HL-60 (cell line): Measurements from ENCODE around the gene CDC42EP4.

Experiments used
- DNase-seq, 2 experiments: peaks; one replicate each; pipeline ENCODE4 v3.0.0-alpha.2; 2010 to 2020; ENCODE audit warnings: low read depth in 1 of 2, low spot score in 1 of 2
- H3K27ac ChIP-seq: fragments of 250-450 bp; sonication (Bioruptor Pico); replicated peaks from 2 replicates; pipeline ENCODE4 v1.5.1; 2020; ENCODE audit warnings: mild to moderate bottlenecking, moderate library complexity
- H3K27me3 ChIP-seq: fragments of 250-450 bp; sonication (Bioruptor Pico); 2 replicates; pipeline ENCODE4 v1.5.1; 2021; ENCODE audit warnings: mild to moderate bottlenecking, moderate library complexity; ENCODE audit not compliant: insufficient read depth, poor library complexity, severe bottlenecking
- H3K4me3 ChIP-seq: replicated peaks from 2 replicates; pipeline ENCODE4 v1.5.1; 2011; ENCODE audit warnings: mild to moderate bottlenecking, control low read depth, low read length; ENCODE audit not compliant: insufficient read depth
- CTCF ChIP-seq: IDR thresholded peaks from one replicate; pipeline ENCODE4 v1.5.1; 2011; ENCODE audit warnings: low read length, control low read depth, inconsistent platforms; ENCODE audit not compliant: insufficient read depth
- GABPA ChIP-seq: IDR thresholded peaks from 2 replicates; pipeline ENCODE4 v1.6.1; 2012; ENCODE audit warnings: low read depth
- POLR2AphosphoS5 ChIP-seq: IDR thresholded peaks from 2 replicates; pipeline ENCODE4 v1.6.1; 2012; ENCODE audit warnings: low read depth
- REST ChIP-seq: IDR thresholded peaks from 2 replicates; pipeline ENCODE4 v1.6.1; 2012; ENCODE audit warnings: low read depth; ENCODE audit not compliant: insufficient replicate concordance
- SPI1 ChIP-seq: IDR thresholded peaks from 2 replicates; pipeline ENCODE4 v1.6.1; 2012; ENCODE audit warnings: low read depth, mild to moderate bottlenecking, borderline replicate concordance

The CDC42EP4 gene

GRCh38 chr17:73320601-73321264 is 8.9 kb upstream of the CDC42EP4 start:
- no peak overlapping the region for H3K27ac ChIP-seq
- no peak for TF ChIP-seq GABPA
- TF ChIP-seq REST, result no peak
- TF ChIP-seq POLR2AphosphoS5, result no peak
- no peak for TF ChIP-seq CTCF
- TF ChIP-seq SPI1, result no peak
- no peaks in the 10 kb centered on the region for H3K27me3 ChIP-seq
- DNase-seq, result no peak
- H3K4me3 ChIP-seq, result no peak overlapping the region

- no peak for DNase-seq
- TF ChIP-seq SPI1 (no peak), REST (no peak), POLR2AphosphoS5 (no peak), GABPA (no peak), CTCF (no peak)
- Histone ChIP-seq H3K27ac (no peak overlapping the region), H3K27me3 (no peaks in the 10 kb centered on the region), H3K4me3 (no peak overlapping the region)
These were observed 8.0 kb upstream of the CDC42EP4 start for GRCh38 chr17:73319766-73320165.

GRCh38 chr17:73318836-73319235 is 7.0 kb upstream of the CDC42EP4 start:
- no peak for DNase-seq
- Histone ChIP-seq H3K4me3 (no peak overlapping the region), H3K27me3 (no peaks in the 10 kb centered on the region), H3K27ac (no peak overlapping the region)
- TF ChIP-seq REST (no peak), POLR2AphosphoS5 (no peak), GABPA (no peak), SPI1 (no peak), CTCF (no peak)
